GM13976 (cell line): ENCODE measurements around the gene ZBED2.
"Not testable (repeated sequence)": the region's sequence is repeated elsewhere in the genome, so short reads cannot be mapped to it uniquely, and the experiment has no call there.

Experiments
- DNase-seq: peaks from one replicate; pipeline ENCODE4 v3.0.0; 2012; ENCODE audit warnings: low spot score
- in situ Hi-C: fragments of 300-500 bp; cut with MboI; formaldehyde crosslinking; loops from one replicate; pipeline ENCODE4 v1.12.0; 2022; ENCODE audit warnings: low sequenced_read_pairs, mixed read lengths, inconsistent platforms; ENCODE audit not compliant: unreplicated experiment
- TF ChIP-seq, protein P1 (sequence below): IDR thresholded peaks from 2 replicates; pipeline ENCODE4 v1.5.1; 2012; ENCODE audit warnings: borderline replicate concordance, mild to moderate bottlenecking; ENCODE audit not compliant: insufficient read depth; ENCODE audit errors: extremely low read depth, missing control alignments, control extremely low read depth

Gene ZBED2

DNA sequence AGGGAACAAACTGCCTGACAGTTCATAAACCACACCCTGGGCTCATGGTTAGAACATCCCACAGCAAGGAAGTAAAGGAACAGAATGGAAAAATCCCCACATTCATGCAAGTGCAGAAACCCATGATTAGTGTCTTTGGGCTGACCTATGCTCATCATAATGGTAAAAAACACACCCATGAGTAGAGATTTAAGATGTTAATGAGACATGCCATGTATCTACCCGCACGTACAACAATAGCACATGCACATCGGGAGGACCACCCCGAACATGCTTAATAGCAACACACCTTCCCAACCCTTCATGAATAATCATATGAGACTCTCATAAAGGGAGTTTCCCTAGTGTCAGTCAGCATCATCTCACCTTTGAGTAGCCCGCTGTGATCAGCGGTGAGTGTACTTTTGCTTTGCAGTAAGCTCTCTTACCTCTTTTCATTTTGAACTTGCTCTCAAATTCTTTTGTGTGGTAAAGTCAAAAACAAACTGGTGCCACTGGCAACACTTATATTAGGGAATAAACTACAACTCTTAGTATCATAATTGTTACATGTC, 23.2 kb downstream of the ZBED2 start:
- TF ChIP-seq, protein P1, sequence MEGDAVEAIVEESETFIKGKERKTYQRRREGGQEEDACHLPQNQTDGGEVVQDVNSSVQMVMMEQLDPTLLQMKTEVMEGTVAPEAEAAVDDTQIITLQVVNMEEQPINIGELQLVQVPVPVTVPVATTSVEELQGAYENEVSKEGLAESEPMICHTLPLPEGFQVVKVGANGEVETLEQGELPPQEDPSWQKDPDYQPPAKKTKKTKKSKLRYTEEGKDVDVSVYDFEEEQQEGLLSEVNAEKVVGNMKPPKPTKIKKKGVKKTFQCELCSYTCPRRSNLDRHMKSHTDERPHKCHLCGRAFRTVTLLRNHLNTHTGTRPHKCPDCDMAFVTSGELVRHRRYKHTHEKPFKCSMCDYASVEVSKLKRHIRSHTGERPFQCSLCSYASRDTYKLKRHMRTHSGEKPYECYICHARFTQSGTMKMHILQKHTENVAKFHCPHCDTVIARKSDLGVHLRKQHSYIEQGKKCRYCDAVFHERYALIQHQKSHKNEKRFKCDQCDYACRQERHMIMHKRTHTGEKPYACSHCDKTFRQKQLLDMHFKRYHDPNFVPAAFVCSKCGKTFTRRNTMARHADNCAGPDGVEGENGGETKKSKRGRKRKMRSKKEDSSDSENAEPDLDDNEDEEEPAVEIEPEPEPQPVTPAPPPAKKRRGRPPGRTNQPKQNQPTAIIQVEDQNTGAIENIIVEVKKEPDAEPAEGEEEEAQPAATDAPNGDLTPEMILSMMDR: no peak

DNA sequence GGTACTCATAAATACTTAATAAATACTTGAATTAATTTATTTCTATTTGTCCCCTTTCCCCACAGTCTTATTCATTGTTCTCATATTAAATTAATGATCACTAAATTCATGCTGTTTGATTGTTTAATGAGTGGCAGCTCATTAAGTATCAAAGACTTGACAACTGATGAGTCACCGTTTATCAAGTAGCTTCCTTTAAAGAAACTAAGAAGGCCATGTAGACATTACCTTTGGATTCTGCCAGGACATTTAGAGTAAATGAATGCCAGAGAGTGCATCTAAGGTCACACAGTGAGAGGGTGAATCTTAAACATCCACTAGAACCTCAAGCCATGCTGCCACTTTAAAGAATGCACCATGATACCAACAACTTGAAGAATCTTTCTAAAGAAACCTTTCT, 23.9 kb downstream of the ZBED2 start:
- in situ Hi-C loops: no loop called here
- DNase-seq: no peak
- TF ChIP-seq, protein P1: no peak

More for the DNA sequence above, 23.2 kb downstream of the ZBED2 start:
- in situ Hi-C loops: no loop called here
- DNase-seq: no peak

DNA sequence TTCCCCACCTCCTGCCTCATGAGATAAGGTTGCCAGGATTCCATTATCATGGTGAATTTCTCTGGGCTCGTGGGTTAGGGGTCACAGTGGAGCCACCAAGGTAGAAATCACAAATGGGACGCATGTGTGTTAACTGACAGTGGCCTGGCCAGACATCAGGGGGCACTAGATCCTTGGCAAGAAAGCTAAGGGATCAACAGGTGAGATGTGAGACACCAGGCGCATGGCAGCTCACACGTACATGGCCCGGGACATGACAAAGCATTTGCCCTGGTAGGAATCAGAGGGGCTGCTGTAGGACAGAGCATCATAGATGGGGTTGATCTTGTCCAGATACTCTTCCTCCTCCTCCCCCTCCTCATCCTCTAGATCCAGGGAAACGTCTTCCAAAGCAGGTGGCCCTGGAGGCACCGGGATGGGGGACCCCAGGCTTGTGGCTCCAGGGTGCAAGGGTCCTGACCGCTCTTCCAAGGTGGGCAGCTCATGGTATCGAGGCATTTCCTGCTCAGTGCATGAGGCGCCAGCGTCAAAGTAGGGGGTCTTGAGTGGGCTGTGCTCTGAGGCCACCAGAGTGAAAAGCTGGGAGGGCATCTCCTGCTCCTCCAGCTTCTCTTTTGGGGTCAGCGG, 24.6 kb downstream of the ZBED2 start:
- TF ChIP-seq, protein P1: no peak
- DNase-seq: no peak
- in situ Hi-C loops: no loop called here

DNA sequence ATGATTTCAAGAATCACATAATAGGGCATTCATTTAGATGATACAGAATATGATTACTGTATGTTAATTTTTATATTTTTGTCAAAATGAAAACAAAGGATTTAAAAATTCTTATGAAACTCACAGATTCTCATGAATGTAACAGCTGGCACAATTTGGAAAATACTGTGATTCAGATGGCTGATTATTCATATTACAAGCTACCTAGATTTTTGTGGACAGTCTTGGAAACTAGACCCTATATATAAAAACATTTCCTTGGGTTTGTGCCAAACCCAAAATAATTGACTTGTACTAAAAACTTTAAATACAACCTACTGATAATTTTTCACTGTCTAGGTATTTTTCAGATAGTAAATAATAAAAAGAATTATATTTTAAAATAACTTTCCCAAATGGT, 26.2 kb downstream of the ZBED2 start:
- in situ Hi-C loops: no loop called here
- no peak for DNase-seq
- TF ChIP-seq, protein P1: no peak

DNA sequence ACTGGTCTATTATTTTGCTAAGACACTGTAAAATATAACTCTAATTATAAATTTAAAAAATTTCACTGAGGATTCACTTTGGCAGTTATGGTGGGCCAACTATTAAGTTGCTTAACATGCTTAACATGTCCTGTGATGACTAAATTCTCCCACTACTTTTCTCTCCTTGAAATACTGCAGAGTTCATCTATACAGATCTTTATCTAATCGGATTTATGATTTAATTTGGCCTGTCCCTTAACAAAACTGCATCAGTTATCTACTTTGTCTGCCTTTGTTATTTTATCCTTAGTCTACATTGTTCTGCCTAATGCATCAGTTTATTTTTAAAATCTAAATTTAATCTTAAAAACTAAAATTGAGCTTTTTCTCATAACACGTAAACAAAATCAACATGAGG, 26.8 kb downstream of the ZBED2 start:
- DNase-seq: no peak
- in situ Hi-C loops: no loop called here
- TF ChIP-seq, protein P1: no peak

DNA sequence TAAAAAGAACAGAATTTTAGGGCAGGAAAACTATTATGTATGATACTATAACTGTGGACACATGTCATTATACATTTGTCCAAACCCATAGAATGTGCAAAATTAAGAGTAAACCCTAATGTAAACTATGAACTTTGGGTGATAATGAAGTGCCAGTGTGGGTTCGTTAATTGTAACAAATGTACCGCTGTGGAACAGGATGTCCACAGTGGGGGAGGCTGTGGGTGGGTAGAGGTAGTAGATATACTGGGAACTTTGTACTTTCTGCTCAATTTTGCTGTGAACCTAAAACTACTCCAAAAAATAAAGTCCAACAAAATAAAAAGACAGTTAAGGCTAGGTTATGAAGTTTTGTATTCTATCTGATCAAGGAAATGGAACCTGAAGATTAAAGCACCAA, 28.3 kb downstream of the ZBED2 start:
- in situ Hi-C loops: no loop called here
- no peak for DNase-seq
- TF ChIP-seq, protein P1: no peak

DNA sequence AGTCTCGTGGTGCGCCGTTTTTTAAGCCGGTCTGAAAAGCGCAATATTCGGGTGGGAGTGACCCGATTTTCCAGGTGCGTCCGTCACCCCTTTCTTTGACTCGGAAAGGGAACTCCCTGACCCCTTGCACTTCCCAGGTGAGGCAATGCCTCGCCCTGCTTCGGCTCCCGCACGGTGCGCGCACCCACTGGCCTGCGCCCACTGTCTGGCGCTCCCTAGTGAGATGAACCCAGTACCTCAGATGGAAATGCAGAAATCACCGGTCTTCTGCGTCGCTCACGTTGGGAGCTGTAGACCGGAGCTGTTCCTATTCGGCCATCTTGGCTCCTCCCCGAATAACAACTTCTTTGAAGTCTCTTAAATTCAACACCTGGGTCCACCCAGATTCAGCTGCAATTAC, 33.2 kb downstream of the ZBED2 start:
- DNase-seq, in situ Hi-C loops: not testable (repeated sequence)
